HL-60 (cell line): ENCODE results near the gene AFG3L2.

ENCODE experiments used
- DNase-seq, 2 experiments: peaks; one replicate each; pipeline ENCODE4 v3.0.0-alpha.2; 2010 to 2020; ENCODE audit warnings: low read depth in 1 of 2, low spot score in 1 of 2
- H3K27ac ChIP-seq: fragments of 250-450 bp; sonication (Bioruptor Pico); replicated peaks from 2 replicates; pipeline ENCODE4 v1.5.1; 2020; ENCODE audit warnings: mild to moderate bottlenecking, moderate library complexity
- H3K27me3 ChIP-seq: fragments of 250-450 bp; sonication (Bioruptor Pico); 2 replicates; pipeline ENCODE4 v1.5.1; 2021; ENCODE audit warnings: mild to moderate bottlenecking, moderate library complexity; ENCODE audit not compliant: insufficient read depth, poor library complexity, severe bottlenecking
- H3K4me3 ChIP-seq: replicated peaks from 2 replicates; pipeline ENCODE4 v1.5.1; 2011; ENCODE audit warnings: mild to moderate bottlenecking, control low read depth, low read length; ENCODE audit not compliant: insufficient read depth
- GABPA ChIP-seq: IDR thresholded peaks from 2 replicates; pipeline ENCODE4 v1.6.1; 2012; ENCODE audit warnings: low read depth
- POLR2AphosphoS5 ChIP-seq: IDR thresholded peaks from 2 replicates; pipeline ENCODE4 v1.6.1; 2012; ENCODE audit warnings: low read depth
- SPI1 ChIP-seq: IDR thresholded peaks from 2 replicates; pipeline ENCODE4 v1.6.1; 2012; ENCODE audit warnings: low read depth, mild to moderate bottlenecking, borderline replicate concordance
- TF ChIP-seq, protein P1 (sequence below): IDR thresholded peaks from 2 replicates; pipeline ENCODE4 v1.6.1; 2012; ENCODE audit warnings: low read depth; ENCODE audit not compliant: insufficient replicate concordance
- TF ChIP-seq, protein P2 (sequence below): IDR thresholded peaks from one replicate; pipeline ENCODE4 v1.5.1; 2011; ENCODE audit warnings: low read length, control low read depth, inconsistent platforms; ENCODE audit not compliant: insufficient read depth

AFG3L2 gene

DNA sequence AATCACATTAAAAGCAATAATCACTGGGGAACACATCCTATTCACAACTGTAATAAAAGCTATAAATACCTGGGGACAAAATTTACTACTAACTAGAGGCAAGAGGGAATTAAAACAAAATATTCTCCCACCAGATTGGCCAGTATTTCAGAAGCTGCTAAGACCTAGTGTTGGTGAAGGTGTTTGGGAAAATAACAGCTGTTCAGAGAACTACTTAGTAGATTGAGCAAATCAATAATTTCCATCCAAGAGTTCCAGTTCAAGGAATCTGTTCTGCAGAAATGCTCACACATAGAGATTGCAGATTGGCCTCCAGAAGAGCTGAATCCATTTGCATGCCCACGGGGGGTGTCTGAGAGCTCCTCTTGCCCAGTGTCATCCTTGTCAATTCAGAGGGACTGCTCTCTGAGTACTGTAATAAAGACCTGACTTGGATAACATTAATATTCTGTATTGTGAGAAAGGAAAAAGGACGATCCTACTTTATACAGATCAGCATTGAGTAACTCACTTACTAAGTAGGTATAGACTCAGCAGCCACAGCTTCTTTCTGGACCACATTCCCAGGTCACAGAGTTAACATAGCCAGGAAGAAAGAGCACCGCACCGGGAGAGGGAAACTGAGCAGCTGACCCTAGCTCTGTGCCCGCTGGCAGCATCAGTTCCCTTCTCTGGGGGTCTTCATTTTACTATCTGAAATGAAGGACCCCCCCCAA is 63.3 kb downstream of the AFG3L2 start:
- no peak overlapping the region for H3K4me3 ChIP-seq
- TF ChIP-seq POLR2AphosphoS5 (no peak), SPI1 (no peak)
- TF ChIP-seq, protein P1, sequence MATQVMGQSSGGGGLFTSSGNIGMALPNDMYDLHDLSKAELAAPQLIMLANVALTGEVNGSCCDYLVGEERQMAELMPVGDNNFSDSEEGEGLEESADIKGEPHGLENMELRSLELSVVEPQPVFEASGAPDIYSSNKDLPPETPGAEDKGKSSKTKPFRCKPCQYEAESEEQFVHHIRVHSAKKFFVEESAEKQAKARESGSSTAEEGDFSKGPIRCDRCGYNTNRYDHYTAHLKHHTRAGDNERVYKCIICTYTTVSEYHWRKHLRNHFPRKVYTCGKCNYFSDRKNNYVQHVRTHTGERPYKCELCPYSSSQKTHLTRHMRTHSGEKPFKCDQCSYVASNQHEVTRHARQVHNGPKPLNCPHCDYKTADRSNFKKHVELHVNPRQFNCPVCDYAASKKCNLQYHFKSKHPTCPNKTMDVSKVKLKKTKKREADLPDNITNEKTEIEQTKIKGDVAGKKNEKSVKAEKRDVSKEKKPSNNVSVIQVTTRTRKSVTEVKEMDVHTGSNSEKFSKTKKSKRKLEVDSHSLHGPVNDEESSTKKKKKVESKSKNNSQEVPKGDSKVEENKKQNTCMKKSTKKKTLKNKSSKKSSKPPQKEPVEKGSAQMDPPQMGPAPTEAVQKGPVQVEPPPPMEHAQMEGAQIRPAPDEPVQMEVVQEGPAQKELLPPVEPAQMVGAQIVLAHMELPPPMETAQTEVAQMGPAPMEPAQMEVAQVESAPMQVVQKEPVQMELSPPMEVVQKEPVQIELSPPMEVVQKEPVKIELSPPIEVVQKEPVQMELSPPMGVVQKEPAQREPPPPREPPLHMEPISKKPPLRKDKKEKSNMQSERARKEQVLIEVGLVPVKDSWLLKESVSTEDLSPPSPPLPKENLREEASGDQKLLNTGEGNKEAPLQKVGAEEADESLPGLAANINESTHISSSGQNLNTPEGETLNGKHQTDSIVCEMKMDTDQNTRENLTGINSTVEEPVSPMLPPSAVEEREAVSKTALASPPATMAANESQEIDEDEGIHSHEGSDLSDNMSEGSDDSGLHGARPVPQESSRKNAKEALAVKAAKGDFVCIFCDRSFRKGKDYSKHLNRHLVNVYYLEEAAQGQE, result no peak
- TF ChIP-seq, protein P2, sequence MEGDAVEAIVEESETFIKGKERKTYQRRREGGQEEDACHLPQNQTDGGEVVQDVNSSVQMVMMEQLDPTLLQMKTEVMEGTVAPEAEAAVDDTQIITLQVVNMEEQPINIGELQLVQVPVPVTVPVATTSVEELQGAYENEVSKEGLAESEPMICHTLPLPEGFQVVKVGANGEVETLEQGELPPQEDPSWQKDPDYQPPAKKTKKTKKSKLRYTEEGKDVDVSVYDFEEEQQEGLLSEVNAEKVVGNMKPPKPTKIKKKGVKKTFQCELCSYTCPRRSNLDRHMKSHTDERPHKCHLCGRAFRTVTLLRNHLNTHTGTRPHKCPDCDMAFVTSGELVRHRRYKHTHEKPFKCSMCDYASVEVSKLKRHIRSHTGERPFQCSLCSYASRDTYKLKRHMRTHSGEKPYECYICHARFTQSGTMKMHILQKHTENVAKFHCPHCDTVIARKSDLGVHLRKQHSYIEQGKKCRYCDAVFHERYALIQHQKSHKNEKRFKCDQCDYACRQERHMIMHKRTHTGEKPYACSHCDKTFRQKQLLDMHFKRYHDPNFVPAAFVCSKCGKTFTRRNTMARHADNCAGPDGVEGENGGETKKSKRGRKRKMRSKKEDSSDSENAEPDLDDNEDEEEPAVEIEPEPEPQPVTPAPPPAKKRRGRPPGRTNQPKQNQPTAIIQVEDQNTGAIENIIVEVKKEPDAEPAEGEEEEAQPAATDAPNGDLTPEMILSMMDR, result no peak
- DNase-seq, result no peak
- H3K27me3 ChIP-seq, result peaks cover 14% of the 10 kb centered on the region
- H3K27ac ChIP-seq, result no peak overlapping the region

DNA sequence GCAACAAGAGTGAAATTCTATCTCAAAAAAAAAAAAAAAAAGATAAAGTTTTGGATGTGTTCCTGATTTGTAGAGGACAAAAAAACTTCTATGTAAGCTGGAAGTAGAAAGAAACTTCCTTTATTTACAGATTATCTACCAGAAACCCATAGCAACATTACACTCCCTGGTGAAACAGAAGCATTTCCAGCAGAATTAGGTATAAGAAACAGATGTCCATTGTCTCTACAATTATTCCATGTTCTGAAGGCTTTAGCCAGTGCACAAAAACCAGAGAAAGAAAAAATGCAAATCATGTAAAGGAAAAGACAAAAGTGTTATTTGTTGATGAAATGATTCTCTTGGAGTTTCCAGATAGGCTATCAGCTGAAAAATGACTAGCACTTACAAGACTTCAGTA is 64.1 kb downstream of the AFG3L2 start:
- TF ChIP-seq, protein P2, result no peak
- TF ChIP-seq, protein P1, result no peak
- TF ChIP-seq GABPA (no peak), POLR2AphosphoS5 (no peak), SPI1 (no peak)
- no peak overlapping the region for H3K4me3 ChIP-seq
- H3K27ac ChIP-seq, result no peak overlapping the region
- no peak for DNase-seq
- peaks cover 18% of the 10 kb centered on the region for H3K27me3 ChIP-seq

DNA sequence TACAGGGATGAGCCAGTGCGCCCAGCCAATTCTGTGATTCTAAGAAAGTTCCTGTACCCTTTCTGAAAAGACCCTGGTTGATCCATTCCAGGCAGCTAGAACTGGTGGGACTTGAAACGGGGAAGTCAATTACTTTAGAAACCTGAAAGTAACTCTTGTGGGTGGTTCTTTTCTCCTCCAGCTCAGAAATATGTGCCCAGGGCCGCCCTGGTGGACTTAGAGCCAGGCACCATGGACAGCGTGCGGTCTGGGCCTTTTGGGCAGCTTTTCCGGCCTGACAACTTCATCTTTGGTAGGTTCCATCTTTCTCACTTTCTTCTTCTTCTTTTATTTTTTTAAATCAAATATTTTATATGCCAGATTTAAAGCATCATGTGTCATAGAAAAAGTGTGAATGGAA is 66.3 kb downstream of the AFG3L2 start:
- TF ChIP-seq SPI1, result no peak
- TF ChIP-seq, protein P1, result peak; percentile 87
- TF ChIP-seq, protein P2, result no peak
- TF ChIP-seq POLR2AphosphoS5, result no peak
- no peak for TF ChIP-seq GABPA
- DNase-seq, result no peak
- no peak overlapping the region for H3K4me3 ChIP-seq
- H3K27me3 ChIP-seq, result peaks cover 36% of the 10 kb centered on the region
- H3K27ac ChIP-seq, result no peak overlapping the region
